Measurements from ENCODE around the gene SLC44A4. TPM values are rescaled to one million over a fixed set of nuclear protein-coding genes. Genes with fewer than 3 reads are reported as not detected.
"Not testable (repeated sequence)": the region's sequence is repeated elsewhere in the genome, so short reads cannot be mapped to it uniquely, and the experiment has no call there.

The SLC44A4 gene
- polyA plus RNA-seq, 1 of the 3 experiments (the other 2 are of a cell fraction): 0.26 TPM

GRCh38 chr6:31851980-31852718 lies 26.6 kb downstream of the SLC44A4 start:
- H3K9me2 ChIP-seq; H3K36me3 ChIP-seq (replicated peaks in 1 of 2; ENCODE audit: control insufficient read depth in 1 of 2, insufficient read depth in 2 of 2, low read length in 1 of 2); H3K79me2 ChIP-seq (ENCODE audit: insufficient read depth); H3K27me3 ChIP-seq (ENCODE audit: insufficient read depth); H3K4me1 ChIP-seq (ENCODE audit: control insufficient read depth in 1 of 2, insufficient read depth in 2 of 2, low read depth in 1 of 2, low read length in 1 of 2); H3K4me2 ChIP-seq; CTCF ChIA-PET; H4K20me1 ChIP-seq (ENCODE audit: insufficient read depth); H3K9ac ChIP-seq; H3K9me3 ChIP-seq; H3K4me3 ChIP-seq (ENCODE audit: low read depth in 2 of 2, low read length in 1 of 2); H3F3A ChIP-seq (replicated peaks; ENCODE audit: insufficient read depth); H2AFZ ChIP-seq (ENCODE audit: low read depth); H3K27ac ChIP-seq (ENCODE audit: low read depth in 2 of 2, low read length in 1 of 2): not testable (repeated sequence)
- POLR2A ChIA-PET: interaction anchor here (0.8 kb wide), 1 partner anchor 100 kb away, joined by 3 read pairs; no protein-coding TSS in a partner anchor
- 66% methylated on average over 9 of the region's 35 CpGs for WGBS (ENCODE audit: low lambda C conversion rate)
- DNase-seq: peak; percentile 10

DNA sequence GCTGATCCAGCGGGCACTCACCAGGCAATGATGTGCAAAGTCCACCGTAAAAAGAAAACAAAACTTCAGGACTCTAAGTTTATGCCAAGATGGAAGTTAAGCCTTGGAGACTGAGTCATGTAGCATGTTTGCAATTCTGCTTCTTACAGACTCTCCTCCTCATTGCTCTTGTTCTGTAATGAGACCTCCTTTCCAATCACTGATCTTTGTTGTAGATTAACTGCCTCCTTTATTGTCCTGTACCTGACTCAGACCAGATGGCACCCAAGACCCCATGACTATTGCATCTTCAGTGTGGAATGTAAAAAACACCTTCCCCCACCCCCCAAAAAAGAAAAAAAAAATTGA lies 27.3 kb downstream of the SLC44A4 start:
- no peaks in the 10 kb centered on the region for H3K4me1 ChIP-seq (ENCODE audit: control insufficient read depth in 1 of 2, insufficient read depth in 2 of 2, low read depth in 1 of 2, low read length in 1 of 2)
- H3K27me3 ChIP-seq (ENCODE audit: insufficient read depth): no peaks in the 10 kb centered on the region
- no peak overlapping the region for H3K4me3 ChIP-seq (ENCODE audit: low read depth in 2 of 2, low read length in 1 of 2)
- no peaks in the 10 kb centered on the region for H3K9me2 ChIP-seq
- no peak overlapping the region for H3K9ac ChIP-seq
- TF ChIP-seq RFX5 (IDR thresholded peaks at IDR 0.05; ENCODE audit: low read length): no peak
- no peak for TF ChIP-seq USF2 (IDR thresholded peaks at IDR 0.05; ENCODE audit: borderline replicate concordance, low read depth, low read length)
- no peak for TF ChIP-seq TCF12 (IDR thresholded peaks at IDR 0.05)
- TF ChIP-seq TEAD4 (IDR thresholded peaks at IDR 0.05; ENCODE audit: borderline replicate concordance, insufficient read depth): no peak
- no peak for TF ChIP-seq TAF1 (IDR thresholded peaks at IDR 0.05; ENCODE audit: borderline replicate concordance, low read depth, low read length)
- TF ChIP-seq GATA2 (CRISPR knock-in tag; IDR thresholded peaks at IDR 0.05): no peak
- no peak for TF ChIP-seq ZBTB33 (IDR thresholded peaks at IDR 0.05; ENCODE audit: borderline replicate concordance, low read depth)
- no peak for TF ChIP-seq PBX3 (IDR thresholded peaks at IDR 0.05)
- TF ChIP-seq SIN3A (IDR thresholded peaks at IDR 0.05; ENCODE audit: borderline replicate concordance, low read depth, low read length): no peak
- no peak for TF ChIP-seq FOXM1 (IDR thresholded peaks at IDR 0.05; ENCODE audit: low read depth)
- TF ChIP-seq, protein P1, sequence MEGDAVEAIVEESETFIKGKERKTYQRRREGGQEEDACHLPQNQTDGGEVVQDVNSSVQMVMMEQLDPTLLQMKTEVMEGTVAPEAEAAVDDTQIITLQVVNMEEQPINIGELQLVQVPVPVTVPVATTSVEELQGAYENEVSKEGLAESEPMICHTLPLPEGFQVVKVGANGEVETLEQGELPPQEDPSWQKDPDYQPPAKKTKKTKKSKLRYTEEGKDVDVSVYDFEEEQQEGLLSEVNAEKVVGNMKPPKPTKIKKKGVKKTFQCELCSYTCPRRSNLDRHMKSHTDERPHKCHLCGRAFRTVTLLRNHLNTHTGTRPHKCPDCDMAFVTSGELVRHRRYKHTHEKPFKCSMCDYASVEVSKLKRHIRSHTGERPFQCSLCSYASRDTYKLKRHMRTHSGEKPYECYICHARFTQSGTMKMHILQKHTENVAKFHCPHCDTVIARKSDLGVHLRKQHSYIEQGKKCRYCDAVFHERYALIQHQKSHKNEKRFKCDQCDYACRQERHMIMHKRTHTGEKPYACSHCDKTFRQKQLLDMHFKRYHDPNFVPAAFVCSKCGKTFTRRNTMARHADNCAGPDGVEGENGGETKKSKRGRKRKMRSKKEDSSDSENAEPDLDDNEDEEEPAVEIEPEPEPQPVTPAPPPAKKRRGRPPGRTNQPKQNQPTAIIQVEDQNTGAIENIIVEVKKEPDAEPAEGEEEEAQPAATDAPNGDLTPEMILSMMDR (IDR thresholded peaks at IDR 0.05): no peak
- ChIA-PET CTCF (no interaction called here), POLR2A (interaction anchor here (0.7 kb wide), 1 partner anchor 15 kb away, joined by 3 read pairs; no protein-coding TSS in a partner anchor)
- WGBS (ENCODE audit: low lambda C conversion rate): 76% methylated on average over 2 of the region's 2 CpGs
- H4K20me1 ChIP-seq (ENCODE audit: insufficient read depth): no peaks in the 10 kb centered on the region
- no peaks in the 10 kb centered on the region for H3K36me3 ChIP-seq (replicated peaks in 1 of 2; ENCODE audit: control insufficient read depth in 1 of 2, insufficient read depth in 2 of 2, low read length in 1 of 2)
- no peaks in the 10 kb centered on the region for H3K9me3 ChIP-seq
- no peak overlapping the region for H3K27ac ChIP-seq (ENCODE audit: low read depth in 2 of 2, low read length in 1 of 2)
- H3K79me2 ChIP-seq (ENCODE audit: insufficient read depth): no peaks in the 10 kb centered on the region
- H3F3A ChIP-seq (replicated peaks; ENCODE audit: insufficient read depth): peaks cover 5% of the 10 kb centered on the region
- no peak overlapping the region for H3K4me2 ChIP-seq
- DNase-seq: no peak
- H2AFZ ChIP-seq (ENCODE audit: low read depth): no peak overlapping the region; the same call in 1 of the 2 replicates
